NCI-H187 treated with DMSO at 0.1 percent for 48 hours (cell line): ENCODE measurements around the gene ADSL.

Experiments
- DNase-seq: peaks from one replicate; lab custom pipeline; 2025; lab: John Stamatoyannopoulos, UW

The ADSL gene

DNA sequence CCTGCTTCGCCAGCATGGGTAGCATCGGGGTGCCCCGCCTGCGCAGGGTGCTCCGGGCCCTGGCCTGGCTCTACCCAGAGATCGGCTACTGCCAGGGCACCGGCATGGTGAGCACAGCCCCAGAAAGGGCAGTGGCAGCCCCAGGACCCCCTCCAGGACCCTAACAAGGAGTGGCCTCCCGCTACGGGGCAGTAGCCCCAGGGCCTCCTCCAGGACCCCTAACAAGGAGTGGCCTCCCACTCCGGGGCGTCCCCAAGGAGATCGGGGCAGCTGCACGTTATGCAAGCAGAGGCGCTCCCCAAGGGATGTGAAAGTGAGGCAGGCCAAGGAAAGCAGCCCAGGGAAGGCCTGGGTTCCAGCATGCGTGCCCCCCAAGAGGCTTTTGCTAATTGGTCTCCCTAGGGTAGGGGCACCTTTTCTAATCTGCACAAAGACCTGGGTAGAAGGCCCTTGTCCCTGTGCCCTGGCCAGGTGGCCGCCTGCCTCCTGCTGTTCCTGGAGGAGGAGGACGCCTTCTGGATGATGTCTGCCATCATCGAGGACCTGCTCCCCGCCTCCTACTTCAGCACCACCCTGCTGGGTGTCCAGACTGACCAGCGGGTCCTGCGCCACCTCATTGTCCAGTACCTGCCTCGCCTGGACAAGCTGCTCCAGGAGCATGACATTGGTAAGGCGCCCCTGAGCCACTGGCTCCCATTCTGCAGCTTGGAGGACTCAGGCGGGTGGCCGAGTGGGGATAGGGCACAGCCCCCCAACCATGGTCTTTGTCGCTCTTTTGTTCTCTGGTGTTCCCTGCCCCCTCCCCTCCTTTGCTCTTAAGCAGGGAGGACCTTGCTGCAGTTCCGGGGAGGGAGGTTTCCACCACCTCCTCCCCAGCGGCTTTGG is 59.1 kb downstream of the ADSL start:
- DNase-seq, result no peak

DNA sequence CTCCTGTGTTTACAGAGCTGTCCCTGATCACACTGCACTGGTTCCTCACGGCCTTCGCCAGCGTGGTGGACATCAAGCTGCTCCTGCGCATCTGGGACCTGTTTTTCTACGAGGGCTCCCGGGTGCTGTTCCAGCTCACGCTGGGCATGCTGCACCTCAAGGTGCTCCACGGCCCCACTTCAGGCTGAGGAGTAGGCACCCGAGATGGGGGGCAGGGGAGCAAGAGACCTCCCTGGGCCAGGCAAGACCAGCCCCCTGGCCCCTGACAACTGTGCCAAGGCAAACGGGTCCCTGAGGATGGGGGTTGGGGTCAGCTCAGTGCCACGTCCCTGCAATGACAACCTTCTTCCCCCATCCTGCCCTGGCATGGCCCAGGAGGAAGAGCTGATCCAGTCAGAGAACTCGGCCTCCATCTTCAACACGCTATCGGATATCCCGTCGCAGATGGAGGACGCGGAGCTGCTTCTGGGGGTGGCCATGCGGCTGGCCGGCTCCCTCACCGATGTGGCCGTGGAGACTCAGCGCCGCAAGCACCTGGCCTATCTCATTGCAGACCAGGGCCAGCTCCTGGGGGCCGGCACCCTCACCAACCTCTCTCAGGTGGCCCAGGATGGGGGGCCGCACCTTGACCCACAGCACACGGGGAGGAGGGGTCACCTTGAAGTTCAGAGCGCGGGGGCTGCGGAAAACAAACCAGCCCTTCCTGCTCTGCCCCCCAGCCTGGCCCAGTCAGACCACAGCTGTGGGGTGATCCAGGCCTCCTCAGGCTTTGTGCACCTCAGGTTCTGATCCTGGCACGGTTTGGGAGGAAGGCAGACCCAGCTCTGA is 60.0 kb downstream of the ADSL start:
- no peak for DNase-seq

DNA sequence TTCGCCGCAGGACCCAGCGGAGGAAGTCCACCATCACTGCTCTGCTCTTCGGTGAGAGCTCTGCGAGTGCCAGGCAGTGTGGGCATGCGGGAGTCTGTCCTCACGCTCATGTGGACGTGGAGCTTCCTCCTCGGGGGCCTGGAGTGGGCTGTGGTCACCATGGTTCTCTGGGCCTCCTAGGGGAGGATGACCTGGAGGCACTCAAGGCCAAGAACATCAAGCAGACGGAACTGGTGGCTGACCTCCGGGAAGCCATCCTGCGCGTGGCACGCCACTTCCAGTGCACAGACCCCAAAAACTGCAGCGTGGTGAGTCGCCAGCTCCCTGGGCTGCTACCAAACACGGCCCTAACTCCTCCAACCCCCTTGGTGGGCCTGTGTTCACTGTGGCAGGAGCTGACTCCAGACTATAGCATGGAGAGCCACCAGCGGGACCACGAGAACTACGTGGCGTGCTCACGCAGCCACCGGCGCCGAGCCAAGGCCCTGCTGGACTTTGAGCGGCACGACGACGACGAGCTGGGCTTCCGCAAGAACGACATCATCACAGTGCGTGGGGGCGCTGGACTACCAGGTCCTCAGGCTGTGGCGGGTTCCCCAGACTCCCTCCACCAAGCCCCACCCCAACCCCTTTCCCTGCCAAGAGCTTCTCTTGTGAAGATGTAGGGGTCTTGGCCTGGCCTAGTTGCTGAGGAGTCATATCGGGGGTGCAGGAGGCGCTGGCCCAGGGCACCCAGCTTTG is 60.9 kb downstream of the ADSL start:
- DNase-seq, result no peak

DNA sequence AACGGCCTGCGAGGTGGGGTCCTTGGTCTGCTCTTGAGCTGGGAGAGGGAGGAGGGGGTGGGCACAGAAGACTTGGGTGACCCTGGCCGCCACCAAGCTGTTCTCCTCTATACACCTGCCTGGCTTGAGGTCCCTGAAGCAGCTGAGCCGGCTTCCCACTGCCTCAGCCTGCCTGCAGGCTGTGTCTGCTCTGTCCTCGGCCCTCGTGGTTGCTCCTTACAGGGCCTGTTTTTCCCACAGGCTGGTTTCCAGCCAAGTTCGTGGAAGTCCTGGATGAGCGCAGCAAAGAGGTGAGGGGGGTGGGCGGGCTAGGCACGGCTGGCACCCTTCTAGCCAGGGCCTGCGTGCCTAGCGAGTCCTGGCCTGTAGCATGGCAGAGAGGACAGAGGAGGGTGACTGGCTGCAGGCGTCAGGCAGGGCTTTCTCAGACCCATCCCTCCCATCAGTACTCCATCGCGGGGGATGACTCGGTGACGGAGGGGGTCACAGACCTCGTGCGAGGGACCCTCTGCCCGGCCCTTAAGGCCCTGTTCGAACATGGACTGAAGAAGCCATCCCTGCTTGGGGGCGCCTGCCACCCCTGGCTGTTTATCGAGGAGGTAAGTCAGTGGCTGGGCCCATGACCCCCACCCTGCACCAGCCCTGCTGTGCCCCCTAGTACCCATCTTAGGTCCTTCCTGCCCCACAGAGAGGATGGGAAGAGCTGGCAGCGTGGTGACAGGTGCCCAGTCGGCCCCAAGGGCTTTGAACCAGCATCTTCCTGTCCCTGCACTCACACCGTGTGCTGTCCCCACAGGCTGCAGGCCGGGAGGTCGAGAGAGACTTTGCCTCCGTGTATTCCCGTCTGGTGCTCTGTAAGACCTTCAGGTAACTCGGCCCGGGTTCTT is 61.8 kb downstream of the ADSL start:
- DNase-seq, result no peak

DNA sequence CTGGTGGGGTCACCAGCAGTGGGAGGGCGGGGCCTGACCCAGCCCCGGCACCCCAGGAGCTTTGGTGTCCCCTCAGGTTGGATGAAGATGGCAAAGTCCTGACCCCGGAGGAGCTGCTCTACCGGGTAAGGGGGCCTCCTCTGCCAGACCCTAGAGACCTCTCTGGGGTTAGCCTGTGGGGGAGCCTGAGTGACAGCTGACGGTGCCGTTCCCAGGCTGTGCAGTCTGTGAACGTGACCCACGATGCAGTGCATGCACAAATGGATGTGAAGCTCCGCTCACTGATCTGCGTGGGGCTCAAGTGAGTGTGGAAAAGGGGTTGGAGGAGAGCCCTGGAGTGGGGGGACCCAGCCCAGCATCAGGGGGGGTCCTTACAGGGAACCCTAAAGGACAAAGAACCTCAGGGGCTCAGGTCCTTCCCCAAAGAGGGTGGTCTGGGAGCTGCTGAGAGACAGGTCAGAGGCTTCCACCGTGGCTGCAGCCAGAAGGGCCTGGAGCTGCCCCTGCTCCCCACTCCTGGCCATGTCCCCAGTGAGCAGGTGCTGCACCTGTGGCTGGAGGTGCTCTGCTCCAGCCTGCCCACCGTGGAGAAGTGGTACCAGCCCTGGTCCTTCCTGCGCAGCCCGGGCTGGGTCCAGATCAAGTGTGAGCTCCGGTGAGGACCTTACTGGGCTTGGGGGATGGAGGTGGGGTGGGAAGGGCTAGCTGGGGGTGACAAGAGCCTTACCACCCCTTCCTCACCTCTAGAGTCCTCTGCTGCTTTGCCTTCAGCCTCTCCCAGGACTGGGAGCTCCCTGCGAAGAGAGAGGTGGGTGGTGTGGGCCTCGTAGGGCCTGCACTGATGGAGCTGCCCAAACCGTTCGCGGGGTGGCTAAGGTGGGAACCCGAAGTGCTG is 62.7 kb downstream of the ADSL start:
- no peak for DNase-seq

DNA sequence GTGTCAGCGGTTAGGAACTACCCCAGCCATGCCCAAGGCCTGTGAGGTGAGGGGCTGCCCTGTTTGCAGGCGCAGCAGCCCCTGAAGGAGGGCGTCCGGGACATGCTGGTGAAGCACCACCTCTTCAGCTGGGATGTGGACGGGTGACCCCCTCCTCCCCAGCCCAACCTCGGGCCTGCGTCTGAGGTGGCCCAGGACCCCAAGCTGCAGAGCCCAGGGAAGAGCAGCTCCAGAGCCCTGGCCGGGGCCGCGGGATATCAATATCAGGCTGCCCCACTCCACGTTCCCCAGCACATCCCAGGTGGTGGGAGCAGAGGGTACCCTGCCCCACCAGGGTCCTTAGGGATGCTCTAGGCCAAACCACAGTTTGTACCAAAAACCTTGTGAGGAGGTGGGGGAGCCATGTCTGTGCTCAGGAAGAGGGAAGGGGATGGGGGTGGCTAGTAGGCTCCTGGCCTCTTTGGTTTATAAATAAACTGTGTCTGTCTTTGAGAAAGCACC is 63.4 kb downstream of the ADSL start:
- no peak for DNase-seq

DNA sequence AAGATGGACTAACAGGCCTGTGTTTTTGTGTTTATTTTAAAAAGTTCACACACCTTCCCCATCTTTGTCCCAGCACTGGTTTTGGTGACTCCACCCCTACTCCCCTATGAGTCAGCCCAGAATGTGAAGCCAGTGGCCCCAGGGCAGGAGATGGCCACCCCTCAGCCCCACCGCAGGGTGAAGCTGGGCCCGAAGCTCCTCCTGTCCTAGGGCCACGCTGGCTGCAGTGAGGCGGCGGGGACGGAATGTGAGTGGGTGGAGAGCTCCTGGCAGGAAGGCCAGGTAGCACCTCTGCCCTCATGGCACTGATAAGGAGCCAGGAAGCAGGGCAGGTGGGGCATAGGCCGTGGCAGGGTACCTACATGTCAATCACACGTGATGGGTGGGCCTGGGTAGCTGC is 64.0 kb downstream of the ADSL start:
- no peak for DNase-seq

DNA sequence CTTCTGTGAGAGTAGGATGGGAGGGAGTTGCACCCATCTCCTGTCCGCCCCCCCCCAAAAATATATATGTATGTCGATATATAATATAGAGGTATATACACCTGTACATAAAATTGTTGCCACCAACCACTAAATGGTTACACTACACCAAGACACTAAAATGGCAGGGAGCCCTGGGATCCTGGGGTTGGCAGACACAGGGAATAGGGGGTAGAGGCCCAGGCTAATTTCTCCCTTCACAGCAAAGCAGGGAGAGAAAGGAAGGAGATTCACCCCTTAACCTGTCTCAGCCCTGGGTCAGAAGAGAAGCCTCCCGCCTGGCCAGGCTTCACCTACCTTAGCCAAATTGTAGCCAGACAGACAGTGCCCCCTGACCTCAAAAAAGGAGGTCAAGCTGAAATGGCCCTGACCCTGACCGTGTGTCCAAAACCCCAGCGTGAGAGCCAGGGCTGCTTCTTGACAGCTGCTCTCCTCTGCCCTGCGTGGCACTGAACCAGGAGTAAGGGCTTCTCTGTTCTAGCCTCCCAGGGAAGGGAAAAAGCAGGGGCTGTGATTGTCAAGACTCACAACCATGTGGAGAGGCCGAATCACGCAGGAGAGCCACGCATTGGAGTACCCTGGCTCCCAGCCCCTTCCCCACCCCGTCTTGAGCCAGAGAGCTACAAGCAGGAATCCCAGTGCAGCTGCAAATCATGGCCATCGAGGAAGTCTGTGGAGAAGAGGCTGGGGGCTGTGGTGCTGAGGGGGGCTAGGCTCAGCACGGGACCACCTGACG is 64.6 kb downstream of the ADSL start:
- no peak for DNase-seq

DNA sequence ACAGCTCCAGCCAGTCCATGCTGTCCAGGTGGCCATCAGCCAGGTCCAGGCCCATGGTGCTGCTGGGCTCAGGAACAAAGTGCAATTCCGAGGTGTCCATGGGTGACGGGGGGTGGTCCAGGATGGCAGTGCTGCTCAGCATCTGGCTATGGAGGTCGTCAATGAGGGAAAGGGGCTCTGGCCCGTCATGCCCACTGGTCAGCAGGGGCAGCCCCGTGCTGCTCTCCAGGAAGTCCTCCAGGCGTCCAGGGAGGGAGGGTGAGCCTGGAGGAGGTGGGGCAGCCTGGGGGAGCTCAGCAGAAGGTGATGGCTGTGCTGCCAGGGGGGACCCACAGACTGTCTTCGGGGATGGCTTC is 65.2 kb downstream of the ADSL start:
- DNase-seq, result no peak

DNA sequence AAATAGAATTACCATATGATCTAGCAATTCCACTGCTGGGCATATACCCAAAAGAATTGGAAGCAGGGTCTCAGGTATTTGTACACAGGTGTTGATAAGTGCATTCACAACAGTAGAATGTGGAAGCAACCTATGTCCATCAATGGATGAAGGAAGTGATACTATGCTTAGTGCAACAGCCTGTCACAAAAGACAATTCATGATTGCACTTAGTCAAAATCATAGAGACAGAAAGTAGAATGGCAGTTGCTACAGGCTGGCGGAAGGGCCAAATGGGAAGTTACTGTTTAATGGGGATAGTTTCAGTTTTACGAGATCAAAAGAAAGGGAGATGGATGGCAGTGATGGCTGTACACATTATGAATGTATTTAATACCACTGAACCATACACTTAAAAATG is 66.1 kb downstream of the ADSL start:
- DNase-seq, result no peak

DNA sequence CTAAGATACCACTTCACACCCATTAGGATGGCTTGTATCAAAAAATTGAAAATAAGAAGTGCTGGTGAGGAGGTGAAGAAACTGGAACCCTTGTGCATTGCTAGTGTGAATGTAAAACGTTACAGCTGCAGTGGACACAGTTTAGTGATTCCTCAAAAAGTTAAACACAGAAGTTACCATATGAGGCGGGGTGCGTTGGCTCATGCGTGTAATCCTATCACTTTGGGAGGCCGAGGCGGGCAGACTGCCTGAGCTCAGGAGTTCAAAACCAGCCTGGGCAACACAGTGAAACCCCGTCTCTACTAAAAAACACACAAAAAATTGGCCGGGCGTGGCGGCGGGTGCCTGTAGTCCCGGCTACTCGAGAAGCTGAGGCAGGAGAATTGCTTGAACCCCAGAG is 67.6 kb downstream of the ADSL start:
- DNase-seq, result no peak

DNA sequence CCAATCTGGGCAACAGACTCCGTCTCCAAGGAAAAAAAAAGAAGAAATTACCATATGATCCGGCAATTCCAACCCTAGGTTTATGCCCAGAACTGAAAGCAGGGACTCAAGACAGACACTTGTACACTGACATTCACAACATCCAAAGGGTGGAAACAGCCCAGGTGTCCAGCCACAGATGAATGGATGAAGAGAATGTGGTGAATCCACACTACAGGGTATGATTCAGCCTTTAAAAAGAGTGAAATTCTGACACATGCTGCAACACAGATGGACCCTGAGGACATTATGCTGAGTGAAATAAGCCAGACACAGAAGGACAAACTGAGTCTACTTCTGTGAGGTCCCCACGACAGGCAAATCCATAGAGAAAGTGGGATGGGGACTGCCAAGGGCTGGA is 68.0 kb downstream of the ADSL start:
- DNase-seq, result no peak

DNA sequence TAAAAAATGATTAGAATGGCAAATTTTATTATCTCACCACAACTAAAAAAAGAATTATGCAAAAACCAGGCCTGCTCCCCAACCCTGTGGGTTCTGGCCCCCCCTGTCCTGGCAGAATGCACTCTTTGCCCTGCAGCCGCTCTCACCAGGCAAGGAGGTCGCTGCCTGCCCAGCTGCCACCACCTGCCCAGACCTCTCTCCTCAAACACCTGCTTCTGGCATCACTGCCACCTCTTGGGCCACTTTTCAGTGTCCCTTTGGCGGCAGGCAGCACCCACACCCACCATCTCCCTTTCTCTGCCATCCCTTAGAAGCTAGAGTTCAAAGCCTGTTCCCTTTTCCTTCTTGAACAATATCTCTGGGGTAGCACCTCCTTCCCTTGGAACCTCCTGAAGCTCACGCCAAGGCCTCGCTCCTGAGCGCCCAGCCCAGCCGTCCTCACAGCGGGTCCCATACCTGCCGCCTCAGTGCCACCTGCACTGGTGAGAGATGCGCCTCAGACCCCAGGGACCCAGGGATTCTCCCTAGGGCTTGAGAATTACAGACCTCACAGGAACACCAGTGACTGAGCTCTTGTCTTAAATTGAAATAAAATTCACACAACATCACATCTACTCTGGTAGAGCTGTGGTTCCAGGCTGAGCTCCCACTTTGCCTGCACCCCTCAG is 68.7 kb downstream of the ADSL start:
- DNase-seq, result no peak

DNA sequence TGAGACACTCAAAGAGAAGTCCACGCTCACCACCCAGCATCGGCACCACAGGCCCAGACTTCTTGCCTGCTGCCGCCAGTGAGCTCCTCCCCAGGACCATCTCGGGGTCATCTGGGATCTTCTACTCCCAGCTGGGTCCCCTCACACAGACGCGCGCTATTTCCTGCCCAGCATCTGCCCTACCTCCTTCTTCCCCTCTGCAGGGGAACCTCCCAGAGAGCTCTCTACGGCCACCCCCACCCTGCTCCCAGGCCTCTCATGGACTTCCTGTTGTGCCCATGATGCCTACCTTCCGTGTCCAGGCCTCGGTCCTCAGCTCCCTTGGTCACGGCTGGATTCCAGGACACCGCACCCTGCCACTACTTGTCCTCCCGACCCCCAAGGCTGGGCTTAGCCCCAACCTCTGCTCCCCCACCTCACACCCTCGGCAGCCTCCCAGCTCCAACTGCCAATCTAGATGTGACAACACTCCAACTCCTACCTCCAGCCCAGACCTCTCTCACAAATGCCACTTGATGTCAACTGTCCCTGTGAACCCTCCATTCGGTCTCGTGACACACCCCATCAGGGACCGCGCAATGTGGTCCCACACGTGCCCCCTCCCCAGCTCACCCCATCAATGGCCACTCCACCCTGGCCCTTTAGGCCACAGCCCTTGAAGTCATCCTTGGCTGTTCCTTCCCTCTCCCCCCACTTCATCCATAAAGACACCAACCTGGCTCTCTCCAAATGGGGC is 69.4 kb downstream of the ADSL start:
- DNase-seq, result no peak

DNA sequence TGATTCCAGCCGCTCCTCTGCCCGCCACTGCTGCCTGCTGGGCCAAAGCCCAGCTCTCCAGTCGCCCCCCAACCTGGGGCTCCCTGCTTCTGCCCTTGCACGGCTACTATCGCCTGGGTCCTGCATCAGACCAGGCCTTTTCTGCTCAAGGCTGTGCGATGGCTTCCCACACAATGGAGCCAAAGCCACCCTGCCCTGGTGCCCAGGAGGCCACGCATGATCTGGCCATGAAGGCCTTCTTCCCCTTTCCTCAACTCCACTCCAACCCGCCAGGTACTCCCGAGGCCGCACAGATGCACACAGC is 69.9 kb downstream of the ADSL start:
- no peak for DNase-seq

DNA sequence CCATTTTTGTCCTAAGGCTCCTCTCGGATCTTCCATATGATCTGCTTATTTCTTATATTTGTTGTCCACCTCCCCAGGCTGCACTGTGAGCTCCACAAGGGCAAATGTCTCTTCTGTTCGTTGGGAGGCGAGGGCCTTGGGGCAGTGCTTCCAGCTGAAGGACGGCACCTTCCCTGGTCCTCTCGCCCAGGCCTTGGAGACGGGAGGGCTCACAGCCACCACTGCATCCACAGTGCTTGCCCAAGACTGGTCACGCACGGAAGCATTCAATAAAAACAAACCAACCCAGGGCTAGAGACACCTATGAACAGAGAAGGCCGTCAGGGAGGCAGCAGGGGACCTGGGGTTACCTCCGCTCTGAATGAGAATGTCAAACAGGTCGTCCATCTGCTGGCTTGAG is 70.3 kb downstream of the ADSL start:
- no peak for DNase-seq

DNA sequence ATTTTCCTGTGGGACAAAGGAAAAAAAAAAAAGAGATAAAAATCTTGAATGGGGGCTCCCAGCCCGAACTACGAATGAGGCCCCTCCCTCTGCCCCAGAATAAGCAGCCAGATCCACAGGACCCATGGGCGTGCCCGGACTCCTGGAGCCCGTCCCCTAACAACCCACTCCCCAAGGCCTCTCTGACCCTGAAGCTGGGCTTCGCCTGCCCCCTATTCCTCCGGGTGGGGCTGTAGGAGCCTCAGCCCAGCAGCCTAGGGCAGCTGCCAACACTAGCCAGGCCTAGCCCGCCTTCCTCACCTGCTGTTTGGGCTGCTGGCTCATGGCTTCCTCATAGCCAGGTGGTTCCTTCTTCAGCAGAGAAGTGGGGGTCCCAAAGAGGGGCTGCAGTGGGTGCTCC is 70.7 kb downstream of the ADSL start:
- DNase-seq, result no peak

DNA sequence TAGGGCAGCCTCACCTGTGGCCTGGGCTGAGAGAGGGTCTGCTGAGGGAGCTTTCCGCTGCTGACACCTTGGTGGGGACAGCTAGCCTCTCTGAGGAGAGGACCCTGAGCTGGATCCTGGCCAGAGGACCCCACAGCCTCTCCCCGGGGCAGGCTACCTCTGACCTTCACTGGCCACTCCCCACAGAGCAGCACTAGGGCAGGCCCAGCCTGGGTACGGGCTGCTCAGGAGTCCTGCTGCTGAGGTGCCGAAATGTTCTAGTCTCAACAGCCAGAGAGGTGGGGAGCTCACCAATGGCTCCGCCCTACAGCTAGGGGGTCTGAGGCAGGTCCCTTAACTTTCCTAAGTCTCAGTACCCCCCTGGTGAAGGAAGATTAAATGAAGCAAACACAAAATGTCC is 71.6 kb downstream of the ADSL start:
- no peak for DNase-seq
